Adipocyte (in vitro differentiated cells): ENCODE results near the gene TNNI3K.

Source experiments
- DNase-seq: peaks from one replicate; pipeline ENCODE4 v3.0.0-alpha.2; 2015; ENCODE audit warnings: low read depth
- H3K27me3 ChIP-seq: replicated peaks from 2 replicates; pipeline ENCODE4 v1.7.0; 2013; ENCODE audit warnings: mild to moderate bottlenecking, low read length, moderate library complexity; ENCODE audit not compliant: control insufficient read depth, insufficient read depth
- H3K36me3 ChIP-seq: 2 replicates; pipeline ENCODE4 v1.7.0; 2013; ENCODE audit warnings: low read length, mild to moderate bottlenecking, moderate library complexity; ENCODE audit not compliant: control insufficient read depth, insufficient read depth, severe bottlenecking
- H3K4me1 ChIP-seq: 2 replicates; pipeline ENCODE4 v1.7.0; 2013; ENCODE audit warnings: mild to moderate bottlenecking, low read length, moderate library complexity; ENCODE audit not compliant: control insufficient read depth, insufficient read depth
- H3K4me3 ChIP-seq: 2 replicates; pipeline ENCODE4 v1.7.0; 2013; ENCODE audit warnings: mild to moderate bottlenecking, low read length, moderate library complexity
- H3K9ac ChIP-seq: 2 replicates; pipeline ENCODE4 v1.7.0; 2013; ENCODE audit warnings: mild to moderate bottlenecking, low read length, moderate library complexity
- H3K9me3 ChIP-seq: 2 replicates; pipeline ENCODE4 v1.7.0; 2013; ENCODE audit warnings: mild to moderate bottlenecking, low read length, moderate library complexity; ENCODE audit not compliant: control insufficient read depth

The TNNI3K gene

GRCh38 chr1:74528123-74528522 is 292.9 kb downstream of the TNNI3K start:
- H3K9ac ChIP-seq = no peak overlapping the region
- no peak overlapping the region for H3K4me3 ChIP-seq
- no peaks in the 10 kb centered on the region for H3K9me3 ChIP-seq
- no peaks in the 10 kb centered on the region for H3K36me3 ChIP-seq
- no peak for DNase-seq
- H3K4me1 ChIP-seq = no peaks in the 10 kb centered on the region
- peaks cover 11% of the 10 kb centered on the region for H3K27me3 ChIP-seq

- Histone ChIP-seq H3K27me3 (peaks cover 11% of the 10 kb centered on the region), H3K9ac (no peak overlapping the region), H3K36me3 (no peaks in the 10 kb centered on the region), H3K4me1 (peaks cover 6% of the 10 kb centered on the region), H3K4me3 (no peak overlapping the region), H3K9me3 (no peaks in the 10 kb centered on the region)
- DNase-seq = no peak
Observed at GRCh38 chr1:74530892-74531291, 295.7 kb downstream of the TNNI3K start.

- no peak for DNase-seq
- no peak overlapping the region for H3K4me3 ChIP-seq
- H3K9me3 ChIP-seq = no peaks in the 10 kb centered on the region
- H3K4me1 ChIP-seq = peaks cover 6% of the 10 kb centered on the region
- H3K36me3 ChIP-seq = no peaks in the 10 kb centered on the region
- H3K9ac ChIP-seq = no peak overlapping the region
- H3K27me3 ChIP-seq = peaks cover 10% of the 10 kb centered on the region
Observed at GRCh38 chr1:74531796-74532195, 296.6 kb downstream of the TNNI3K start.

- DNase-seq = peak; percentile 31
- H3K4me1 ChIP-seq = peaks cover 6% of the 10 kb centered on the region
Observed at GRCh38 chr1:74534241-74534640, 299.1 kb downstream of the TNNI3K start.

GRCh38 chr1:74545821-74546220 is 310.6 kb downstream of the TNNI3K start:
- Histone ChIP-seq H3K9me3 (peaks cover 8% of the 10 kb centered on the region), H3K4me3 (no peak overlapping the region), H3K4me1 (no peaks in the 10 kb centered on the region), H3K27me3 (peaks cover 10% of the 10 kb centered on the region), H3K36me3 (no peaks in the 10 kb centered on the region), H3K9ac (no peak overlapping the region)
- no peak for DNase-seq

More at GRCh38 chr1:74534241-74534640, 299.1 kb downstream of the TNNI3K start:
- Histone ChIP-seq H3K27me3 (no peaks in the 10 kb centered on the region), H3K9me3 (no peaks in the 10 kb centered on the region), H3K4me3 (no peak overlapping the region), H3K9ac (no peak overlapping the region), H3K36me3 (no peaks in the 10 kb centered on the region)

- Histone ChIP-seq H3K27me3 (peaks cover 10% of the 10 kb centered on the region), H3K9me3 (peaks cover 8% of the 10 kb centered on the region), H3K4me1 (no peaks in the 10 kb centered on the region), H3K9ac (no peak overlapping the region), H3K36me3 (no peaks in the 10 kb centered on the region), H3K4me3 (no peak overlapping the region)
- DNase-seq = no peak
Observed at GRCh38 chr1:74548961-74549750, 314.0 kb downstream of the TNNI3K start.

GRCh38 chr1:74549932-74550331 is 314.7 kb downstream of the TNNI3K start:
- H3K4me3 ChIP-seq = no peak overlapping the region
- no peaks in the 10 kb centered on the region for H3K36me3 ChIP-seq
- H3K9ac ChIP-seq = no peak overlapping the region
- H3K9me3 ChIP-seq = peaks cover 4% of the 10 kb centered on the region
- no peaks in the 10 kb centered on the region for H3K4me1 ChIP-seq
- DNase-seq = no peak
- peaks cover 10% of the 10 kb centered on the region for H3K27me3 ChIP-seq

- H3K27me3 ChIP-seq = peaks cover 3% of the 10 kb centered on the region
- H3K36me3 ChIP-seq = no peaks in the 10 kb centered on the region
- H3K4me1 ChIP-seq = no peaks in the 10 kb centered on the region
- H3K9ac ChIP-seq = no peak overlapping the region
- no peaks in the 10 kb centered on the region for H3K9me3 ChIP-seq
- DNase-seq = no peak
- H3K4me3 ChIP-seq = no peak overlapping the region
Observed at GRCh38 chr1:74570797-74571492, 335.8 kb downstream of the TNNI3K start.

- no peaks in the 10 kb centered on the region for H3K36me3 ChIP-seq
- H3K27me3 ChIP-seq = peaks cover 3% of the 10 kb centered on the region
Observed at GRCh38 chr1:74571493-74571800, 336.3 kb downstream of the TNNI3K start.

GRCh38 chr1:74571891-74572290 is 336.7 kb downstream of the TNNI3K start:
- no peaks in the 10 kb centered on the region for H3K36me3 ChIP-seq
- DNase-seq = no peak

More at GRCh38 chr1:74571493-74571800, 336.3 kb downstream of the TNNI3K start:
- DNase-seq = no peak
- Histone ChIP-seq H3K9ac (no peak overlapping the region), H3K4me3 (no peak overlapping the region), H3K9me3 (no peaks in the 10 kb centered on the region), H3K4me1 (no peaks in the 10 kb centered on the region)

GRCh38 chr1:74578101-74578500 is 342.9 kb downstream of the TNNI3K start:
- Histone ChIP-seq H3K27me3 (peaks cover 2% of the 10 kb centered on the region), H3K9ac (no peak overlapping the region), H3K4me3 (no peak overlapping the region), H3K9me3 (no peaks in the 10 kb centered on the region), H3K4me1 (no peaks in the 10 kb centered on the region), H3K36me3 (no peaks in the 10 kb centered on the region)
- DNase-seq = no peak

More at GRCh38 chr1:74571891-74572290, 336.7 kb downstream of the TNNI3K start:
- Histone ChIP-seq H3K9me3 (no peaks in the 10 kb centered on the region), H3K9ac (no peak overlapping the region), H3K4me3 (no peak overlapping the region), H3K4me1 (no peaks in the 10 kb centered on the region), H3K27me3 (peaks cover 3% of the 10 kb centered on the region)
